ENCODE results near the gene CD300A.

DNA sequence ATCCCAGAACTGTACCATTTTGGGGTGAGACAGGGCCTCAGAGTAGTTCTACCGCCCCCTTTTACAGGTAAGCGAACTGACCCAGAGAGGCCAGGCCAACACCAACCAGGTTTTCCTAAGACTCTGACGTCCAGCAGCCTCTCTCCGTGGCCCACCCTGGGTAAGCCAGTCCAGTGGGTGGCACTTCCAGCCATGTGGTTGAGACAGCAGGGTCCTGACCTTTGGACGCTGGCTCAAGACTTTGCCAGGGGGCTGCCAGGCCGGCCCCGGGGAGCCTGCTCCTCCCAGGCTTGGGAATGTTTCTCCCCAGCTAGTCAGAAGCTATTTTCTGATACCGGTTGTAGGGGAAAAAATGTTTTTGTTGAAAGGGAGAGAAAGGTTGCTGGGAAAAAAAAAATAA lies 17.7 kb upstream of the CD300A start:
- TF ChIP-seq, protein P1, sequence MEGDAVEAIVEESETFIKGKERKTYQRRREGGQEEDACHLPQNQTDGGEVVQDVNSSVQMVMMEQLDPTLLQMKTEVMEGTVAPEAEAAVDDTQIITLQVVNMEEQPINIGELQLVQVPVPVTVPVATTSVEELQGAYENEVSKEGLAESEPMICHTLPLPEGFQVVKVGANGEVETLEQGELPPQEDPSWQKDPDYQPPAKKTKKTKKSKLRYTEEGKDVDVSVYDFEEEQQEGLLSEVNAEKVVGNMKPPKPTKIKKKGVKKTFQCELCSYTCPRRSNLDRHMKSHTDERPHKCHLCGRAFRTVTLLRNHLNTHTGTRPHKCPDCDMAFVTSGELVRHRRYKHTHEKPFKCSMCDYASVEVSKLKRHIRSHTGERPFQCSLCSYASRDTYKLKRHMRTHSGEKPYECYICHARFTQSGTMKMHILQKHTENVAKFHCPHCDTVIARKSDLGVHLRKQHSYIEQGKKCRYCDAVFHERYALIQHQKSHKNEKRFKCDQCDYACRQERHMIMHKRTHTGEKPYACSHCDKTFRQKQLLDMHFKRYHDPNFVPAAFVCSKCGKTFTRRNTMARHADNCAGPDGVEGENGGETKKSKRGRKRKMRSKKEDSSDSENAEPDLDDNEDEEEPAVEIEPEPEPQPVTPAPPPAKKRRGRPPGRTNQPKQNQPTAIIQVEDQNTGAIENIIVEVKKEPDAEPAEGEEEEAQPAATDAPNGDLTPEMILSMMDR (IDR thresholded peaks at IDR 0.05; ENCODE audit: low read depth, low read length, poor library complexity, severe bottlenecking): no peak
- no peak for TF ChIP-seq EZH2phosphoT487 (IDR thresholded peaks at IDR 0.05; ENCODE audit: borderline replicate concordance, low read length)

Measured in DOHH2 (cell line).